RWPE1 (cell line): ENCODE data around the gene TMEM145.
A peak's percentile ranks its signal among the peaks of the same experiment; 100 is the strongest.

Experiments used
- CTCF ChIA-PET: fragments of 350-600 bp; sonication (Branson Sonifier 250); formaldehyde crosslinking; extraction: SDS; loops from one replicate; lab custom pipeline; 2021; lab: Yijun Ruan, JAX
- POLR2A ChIA-PET: fragments of 400-600 bp; formaldehyde crosslinking; extraction: SDS; loops from one replicate; lab custom pipeline; 2020; ENCODE audit warnings: antibody characterized with exemption; ENCODE audit not compliant: low non-redundant PET; lab: Yijun Ruan, JAX
- DNase-seq: peaks from one replicate; pipeline ENCODE4 v3.0.0; 2012; ENCODE audit warnings: low spot score
- H3K27ac ChIP-seq: fragments of 450-650 bp; 2 replicates; pipeline ENCODE4 v1.5.1; 2017
- TF ChIP-seq, protein P1 (sequence below): fragments of 450-650 bp; conservative IDR thresholded peaks from 2 replicates; pipeline ENCODE4 v1.5.1; 2017; ENCODE audit warnings: low read depth, mild to moderate bottlenecking

Gene TMEM145

DNA sequence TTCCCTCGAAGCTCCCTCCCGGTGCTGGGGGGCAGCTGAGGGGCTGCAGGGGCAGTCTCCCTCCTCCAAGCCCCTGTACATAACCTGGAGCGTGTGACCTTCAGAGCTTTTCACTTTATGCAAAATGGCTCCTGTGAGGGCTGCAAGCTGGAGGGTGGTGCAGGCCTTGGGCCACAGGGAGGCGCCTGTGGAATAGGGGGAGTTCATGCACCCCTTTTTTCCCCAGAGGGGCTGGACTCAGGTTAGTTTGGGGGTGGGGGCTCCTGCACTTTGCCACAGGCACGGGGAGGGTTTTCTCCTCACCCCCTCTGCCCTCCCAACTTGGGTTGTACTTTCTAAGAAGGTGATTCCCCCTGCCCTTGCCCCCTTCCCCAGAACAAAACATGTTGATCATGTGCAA is 17.8 kb upstream of the TMEM145 start:
- no peak for DNase-seq
- ChIA-PET POLR2A (no interaction called here), CTCF (interaction anchor here (0.7 to 2.1 kb wide), 3 partner anchors 16 to 76 kb away, joined by 3 to 8 read pairs (median 5); no protein-coding TSS in a partner anchor)
- TF ChIP-seq, protein P1, sequence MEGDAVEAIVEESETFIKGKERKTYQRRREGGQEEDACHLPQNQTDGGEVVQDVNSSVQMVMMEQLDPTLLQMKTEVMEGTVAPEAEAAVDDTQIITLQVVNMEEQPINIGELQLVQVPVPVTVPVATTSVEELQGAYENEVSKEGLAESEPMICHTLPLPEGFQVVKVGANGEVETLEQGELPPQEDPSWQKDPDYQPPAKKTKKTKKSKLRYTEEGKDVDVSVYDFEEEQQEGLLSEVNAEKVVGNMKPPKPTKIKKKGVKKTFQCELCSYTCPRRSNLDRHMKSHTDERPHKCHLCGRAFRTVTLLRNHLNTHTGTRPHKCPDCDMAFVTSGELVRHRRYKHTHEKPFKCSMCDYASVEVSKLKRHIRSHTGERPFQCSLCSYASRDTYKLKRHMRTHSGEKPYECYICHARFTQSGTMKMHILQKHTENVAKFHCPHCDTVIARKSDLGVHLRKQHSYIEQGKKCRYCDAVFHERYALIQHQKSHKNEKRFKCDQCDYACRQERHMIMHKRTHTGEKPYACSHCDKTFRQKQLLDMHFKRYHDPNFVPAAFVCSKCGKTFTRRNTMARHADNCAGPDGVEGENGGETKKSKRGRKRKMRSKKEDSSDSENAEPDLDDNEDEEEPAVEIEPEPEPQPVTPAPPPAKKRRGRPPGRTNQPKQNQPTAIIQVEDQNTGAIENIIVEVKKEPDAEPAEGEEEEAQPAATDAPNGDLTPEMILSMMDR, result no peak
- peak overlapping the region; percentile 100 for H3K27ac ChIP-seq

DNA sequence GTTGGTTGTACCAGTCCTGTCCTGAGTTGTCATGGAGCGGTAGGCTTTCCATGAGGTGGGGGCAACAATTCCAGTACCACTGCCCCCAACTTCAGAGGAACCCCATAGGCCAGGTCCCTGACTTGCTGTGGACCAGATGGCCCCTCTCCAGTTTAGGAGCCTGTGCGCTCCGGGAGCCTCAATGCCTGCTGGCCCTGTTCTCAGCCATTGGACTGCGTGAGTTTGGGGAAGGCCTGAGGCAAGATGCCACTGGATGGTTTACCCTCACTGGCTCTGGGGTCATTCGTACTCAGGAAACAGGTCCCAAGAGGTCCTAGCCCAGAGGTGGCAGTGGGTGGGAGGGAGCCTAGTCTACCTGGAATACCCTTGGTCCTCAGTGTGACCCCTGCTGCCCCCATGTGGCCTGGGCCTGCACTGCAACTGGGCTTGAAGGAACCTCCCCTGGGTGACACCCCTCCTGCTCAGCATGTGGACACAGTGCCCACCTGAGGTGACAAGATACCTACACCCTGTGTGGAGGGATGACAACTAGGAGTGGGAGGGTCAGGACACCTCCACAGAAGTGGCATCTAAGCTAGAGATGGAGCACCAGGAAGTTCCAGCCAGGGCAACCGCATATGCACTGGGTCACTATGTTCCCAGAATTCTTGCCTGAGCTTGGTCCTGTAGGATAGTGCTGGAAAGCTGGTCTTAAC is 17.1 kb upstream of the TMEM145 start:
- CTCF ChIA-PET, result interaction anchor here (0.5 to 2.1 kb wide), 9 partner anchors 16 to 176 kb away, joined by 3 to 8 read pairs (median 3); partner anchors contain the start of gene POU2F2

DNA sequence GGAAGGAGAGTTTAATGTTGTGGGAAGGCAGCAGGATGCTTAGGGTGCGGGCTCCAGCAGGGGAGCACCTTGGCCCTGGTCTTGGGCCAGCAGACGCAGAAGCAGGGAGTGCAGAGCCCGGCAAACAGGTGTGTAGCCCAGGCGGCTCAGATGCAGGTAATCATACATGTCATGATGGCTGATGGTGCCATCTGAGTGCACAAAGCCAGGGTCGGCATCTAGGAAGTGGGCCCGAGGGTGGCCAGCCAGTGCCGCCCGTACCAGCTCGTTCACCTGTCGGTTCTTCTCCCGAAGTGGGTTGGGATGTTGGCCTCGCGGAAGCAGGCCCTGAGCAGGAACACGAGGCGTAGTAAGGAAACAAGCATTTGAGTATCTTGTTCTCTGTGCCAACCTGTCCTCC is 16.1 kb upstream of the TMEM145 start:
- POLR2A ChIA-PET, result no interaction called here

More for the DNA sequence above, 17.1 kb upstream of the TMEM145 start:
- H3K27ac ChIP-seq, result peak overlapping the region; percentile 100
- DNase-seq, result peak; percentile 45
- POLR2A ChIA-PET, result interaction anchor here (0.6 to 1.0 kb wide), 2 partner anchors 8 to 38 kb away, joined by 3 to 4 read pairs; no protein-coding TSS in a partner anchor
- TF ChIP-seq, protein P1, result peak; percentile 96

DNA sequence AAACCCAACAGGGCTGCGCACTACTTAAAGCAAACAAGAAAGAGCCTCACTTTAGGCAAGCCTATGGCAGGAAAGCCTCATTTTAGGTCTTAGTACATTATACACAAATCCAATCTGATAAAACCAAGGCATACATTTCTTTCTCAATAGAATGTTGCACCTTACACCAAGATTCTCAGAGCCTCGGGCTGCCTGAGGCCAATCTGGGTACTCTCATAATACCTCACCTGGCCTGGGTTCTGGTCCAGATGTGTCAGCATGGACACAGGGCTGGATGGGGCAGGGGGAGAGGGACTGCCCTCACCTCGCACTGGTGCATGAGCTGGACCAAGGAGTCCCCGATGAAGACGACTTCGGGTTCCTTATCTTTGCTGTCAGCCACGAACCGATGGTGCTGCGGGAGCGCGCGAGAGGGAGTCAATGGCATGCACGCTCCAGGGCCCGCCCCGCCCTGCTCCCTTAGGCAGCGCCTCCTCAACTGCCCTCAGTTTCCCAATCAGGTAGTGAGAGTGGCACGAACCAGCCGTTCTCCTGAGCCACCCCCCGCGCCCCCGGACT is 11.4 kb upstream of the TMEM145 start, which contains the start of gene PRR19:
Gene PRR19, plus strand, starts transcription at position 487 of the 558 bp plus-strand sequence. CDS start 7,453 bp downstream, outside the sequence.
- TF ChIP-seq, protein P1, result no peak
- peak within 1 kb of the TSS; percentile 100 for H3K27ac ChIP-seq
- DNase-seq, result no peak
- ChIA-PET POLR2A (interaction anchor here (0.5 to 0.7 kb wide), 2 partner anchors 23 to 86 kb away, joined by 3 to 6 read pairs; no protein-coding TSS in a partner anchor), CTCF (no interaction called here)

More for the DNA sequence above, 16.1 kb upstream of the TMEM145 start:
- DNase-seq, result no peak
- TF ChIP-seq, protein P1, result no peak
- H3K27ac ChIP-seq, result peak overlapping the region; percentile 100
- CTCF ChIA-PET, result interaction anchor here (0.7 to 0.9 kb wide), 4 partner anchors 19 to 165 kb away, joined by 3 read pairs; partner anchors contain the start of gene POU2F2

DNA sequence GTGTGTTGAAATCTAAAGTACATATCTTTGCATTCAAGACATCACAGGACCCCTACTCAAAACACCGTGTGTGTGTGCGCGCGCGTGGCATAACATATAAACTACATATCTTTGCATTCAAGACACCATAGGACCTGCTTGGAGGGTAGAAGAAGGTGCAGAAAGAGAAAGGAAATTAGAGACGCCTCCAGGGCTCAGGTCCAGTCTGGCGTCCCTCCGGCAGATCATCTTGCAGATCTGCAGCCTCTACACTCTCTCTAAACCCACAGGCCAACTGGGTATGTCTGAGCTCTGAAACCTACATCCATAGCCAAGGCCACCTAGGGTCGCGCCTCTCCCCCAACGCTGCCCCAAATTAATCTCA is 10.0 kb upstream of the TMEM145 start:
- H3K27ac ChIP-seq, result peak overlapping the region; percentile 100
- no peak for DNase-seq
- POLR2A ChIA-PET, result no interaction called here
- CTCF ChIA-PET, result no interaction called here
- TF ChIP-seq, protein P1, result no peak

DNA sequence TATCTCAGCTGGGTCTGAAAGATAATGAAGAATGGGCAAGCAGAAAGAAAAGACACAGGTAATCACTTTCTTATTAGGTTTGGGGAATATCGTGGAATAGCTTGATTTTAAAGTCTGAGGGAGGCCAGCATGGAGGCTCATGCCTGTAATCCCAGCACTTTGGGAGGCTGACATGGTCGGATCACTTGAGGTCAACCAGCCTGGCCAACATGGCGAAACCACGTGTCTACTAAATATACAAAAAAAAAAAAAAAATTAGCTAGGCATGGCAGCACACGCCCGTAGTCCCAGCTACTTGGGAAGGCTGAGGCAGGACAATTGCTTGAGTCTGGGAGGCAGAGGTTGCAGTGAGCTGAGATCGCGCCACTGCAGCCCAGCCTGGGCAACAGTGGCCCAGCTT is 9.2 kb upstream of the TMEM145 start:
- CTCF ChIA-PET, result interaction anchor here (0.7 kb wide), 2 partner anchors 69 to 145 kb away, joined by 3 read pairs; no protein-coding TSS in a partner anchor
- TF ChIP-seq, protein P1, result no peak
- POLR2A ChIA-PET, result interaction anchor here (0.6 kb wide), 1 partner anchor 10 kb away, joined by 3 read pairs; no protein-coding TSS in a partner anchor

More for the DNA sequence above, 9.2 kb upstream of the TMEM145 start:
- no peak overlapping the region for H3K27ac ChIP-seq
- DNase-seq, result no peak
